GM23338 (cell line): ENCODE measurements around the gene NT5DC2. TPM values are rescaled to one million over a fixed set of nuclear protein-coding genes. Genes with fewer than 3 reads are reported as not detected.
A peak's percentile ranks its signal among the peaks of the same experiment; 100 is the strongest.

Experiments used
- ATAC-seq: fragments of 200-7000 bp; cut with Tn5 transposase; 3 replicates; pipeline ENCODE4 v1.9.1; 2020
- DNase-seq: peaks from one replicate; pipeline ENCODE4 v3.0.0-alpha.2; 2015; ENCODE audit warnings: low spot score
- H2AFZ ChIP-seq: fragments of 200-600 bp; sonication (generic); 2 replicates; pipeline ENCODE4 v1.8.0; 2016; ENCODE audit warnings: antibody characterized with exemption, mild to moderate bottlenecking, moderate library complexity
- H3F3A ChIP-seq: fragments of 200-600 bp; sonication (generic); replicated peaks from 2 replicates; pipeline ENCODE4 v1.8.0; 2017; ENCODE audit warnings: antibody characterized with exemption, mixed run types, low read depth
- H3K27ac ChIP-seq: fragments of 200-600 bp; sonication (generic); 2 replicates; pipeline ENCODE4 v1.6.1; 2016; ENCODE audit warnings: low read depth
- H3K27me3 ChIP-seq: fragments of 200-600 bp; sonication (generic); 2 replicates; pipeline ENCODE4 v1.8.0; 2016; ENCODE audit warnings: mild to moderate bottlenecking, mixed run types, moderate library complexity; ENCODE audit not compliant: insufficient read depth
- H3K36me3 ChIP-seq: fragments of 200-600 bp; sonication (generic); 2 replicates; pipeline ENCODE4 v1.8.0; 2016; ENCODE audit warnings: mild to moderate bottlenecking; ENCODE audit not compliant: insufficient read depth
- H3K4me1 ChIP-seq: fragments of 200-600 bp; sonication (generic); 2 replicates; pipeline ENCODE4 v1.8.0; 2016; ENCODE audit warnings: mild to moderate bottlenecking, moderate library complexity; ENCODE audit not compliant: insufficient read depth
- H3K4me2 ChIP-seq: fragments of 200-600 bp; sonication (generic); 2 replicates; pipeline ENCODE4 v1.7.1; 2017; ENCODE audit warnings: mixed run types
- H3K4me3 ChIP-seq: fragments of 200-600 bp; sonication (generic); 2 replicates; pipeline ENCODE4 v1.6.1; 2016; ENCODE audit warnings: mixed run types
- H3K79me2 ChIP-seq: fragments of 200-600 bp; sonication (generic); replicated peaks from 2 replicates; pipeline ENCODE4 v1.8.0; 2017; ENCODE audit warnings: mild to moderate bottlenecking; ENCODE audit not compliant: insufficient read depth
- H3K9me2 ChIP-seq: fragments of 200-600 bp; sonication (generic); 2 replicates; pipeline ENCODE4 v1.8.0; 2017; ENCODE audit not compliant: insufficient read depth
- H4K20me1 ChIP-seq: fragments of 200-600 bp; sonication (generic); replicated peaks from 2 replicates; pipeline ENCODE4 v1.8.0; 2017; ENCODE audit warnings: mild to moderate bottlenecking; ENCODE audit not compliant: insufficient read depth
- H3K27ac Mint-ChIP-seq: 2 replicates; pipeline ENCODE4 v1.8.0; 2020; ENCODE audit warnings: inconsistent platforms, mild to moderate bottlenecking, moderate library complexity, mixed read lengths
- H3K27me3 Mint-ChIP-seq: 3 replicates; pipeline ENCODE4 v1.8.0; 2022; ENCODE audit warnings: low read depth, mild to moderate bottlenecking, moderate library complexity, mixed read lengths, inconsistent platforms; ENCODE audit not compliant: insufficient read depth, poor library complexity
- H3K36me3 Mint-ChIP-seq: 3 replicates; pipeline ENCODE4 v1.8.0; 2021; ENCODE audit warnings: low read depth, mild to moderate bottlenecking, inconsistent platforms, moderate library complexity, mixed read lengths
- H3K4me1 Mint-ChIP-seq: 3 replicates; pipeline ENCODE4 v1.8.0; 2020; ENCODE audit warnings: mild to moderate bottlenecking, inconsistent platforms, mixed read lengths
- H3K4me3 Mint-ChIP-seq: 3 replicates; pipeline ENCODE4 v1.8.0; 2021; ENCODE audit warnings: moderate library complexity, mild to moderate bottlenecking, inconsistent platforms, mixed read lengths
- H3K9me3 Mint-ChIP-seq: 3 replicates; pipeline ENCODE4 v1.8.0; 2020; ENCODE audit warnings: moderate library complexity, mild to moderate bottlenecking, inconsistent platforms, mixed read lengths
- CTCF ChIP-seq, 2 experiments: fragments of 200-600 bp in 1 of 2; sonication (generic) in 1 of 2; conservative IDR thresholded peaks; 2 replicates each; pipeline versions ENCODE4 v1.5.1 to v1.6.1; 2016 to 2017; ENCODE audit warnings: antibody characterized with exemption in 2 of 2, low read depth in 2 of 2, mild to moderate bottlenecking in 2 of 2, moderate library complexity in 1 of 2
- EZH2 ChIP-seq: fragments of 200-600 bp; sonication (generic); IDR thresholded peaks from one replicate; pipeline ENCODE4 v1.8.0; 2017; ENCODE audit warnings: antibody characterized with exemption, mild to moderate bottlenecking, low read depth; ENCODE audit not compliant: unreplicated experiment
- EZH2phosphoT487 ChIP-seq: fragments of 200-600 bp; sonication (generic); IDR thresholded peaks from one replicate; pipeline ENCODE4 v1.8.1; 2018; ENCODE audit warnings: antibody characterized with exemption; ENCODE audit not compliant: unreplicated experiment
- JUNB ChIP-seq: IDR thresholded peaks from one replicate; pipeline ENCODE4 v1.6.1; 2016; ENCODE audit warnings: antibody characterized with exemption; ENCODE audit not compliant: unreplicated experiment
- NANOG ChIP-seq: IDR thresholded peaks from 2 replicates; pipeline ENCODE4 v1.6.1; 2016; ENCODE audit warnings: antibody characterized with exemption, borderline replicate concordance
- POLR2AphosphoS5 ChIP-seq: IDR thresholded peaks from 2 replicates; pipeline ENCODE4 v1.6.1; 2016; ENCODE audit warnings: antibody characterized with exemption, low read depth
- REST ChIP-seq: IDR thresholded peaks from one replicate; pipeline ENCODE4 v1.6.1; 2018; ENCODE audit warnings: antibody characterized with exemption; ENCODE audit not compliant: unreplicated experiment
- STAT1 ChIP-seq: IDR thresholded peaks from one replicate; pipeline ENCODE4 v1.6.1; 2016; ENCODE audit warnings: antibody characterized with exemption; ENCODE audit not compliant: unreplicated experiment
- ZNF114 ChIP-seq: fragments of 250-450 bp; sonication (Bioruptor Pico); IDR thresholded peaks from 2 replicates; pipeline ENCODE4 v1.5.0; 2020; ENCODE audit warnings: mild to moderate bottlenecking, moderate library complexity
- ZNF331 ChIP-seq: fragments of 250-450 bp; sonication (Bioruptor Pico); IDR thresholded peaks from 2 replicates; pipeline ENCODE4 v1.5.0; 2020; ENCODE audit warnings: low read depth, mild to moderate bottlenecking, moderate library complexity
- polyA plus RNA-seq: library from polyadenylated mRNA; unstranded; fragments of >200 nt; fragmentation: Nextera tagmentation; extraction: Ambion mirVana; gene quantifications from 2 replicates; pipeline ENCODE4 v1.2.1, GENCODE V29; 2016
- total RNA-seq: library from RNA; depleted of rRNA; stranded (reverse); fragments of >200 nt; shearing (Covaris generic); gene quantifications from 2 replicates; pipeline ENCODE4 v1.2.3, GENCODE V29; 2014
- TF ChIP-seq, protein P1 (sequence below): IDR thresholded peaks from 2 replicates; pipeline ENCODE4 v1.6.1; 2016; ENCODE audit warnings: antibody characterized with exemption

The NT5DC2 gene
- total and polyA plus RNA-seq, 2 experiments from 2014 or later: 269 to 324 TPM

DNA sequence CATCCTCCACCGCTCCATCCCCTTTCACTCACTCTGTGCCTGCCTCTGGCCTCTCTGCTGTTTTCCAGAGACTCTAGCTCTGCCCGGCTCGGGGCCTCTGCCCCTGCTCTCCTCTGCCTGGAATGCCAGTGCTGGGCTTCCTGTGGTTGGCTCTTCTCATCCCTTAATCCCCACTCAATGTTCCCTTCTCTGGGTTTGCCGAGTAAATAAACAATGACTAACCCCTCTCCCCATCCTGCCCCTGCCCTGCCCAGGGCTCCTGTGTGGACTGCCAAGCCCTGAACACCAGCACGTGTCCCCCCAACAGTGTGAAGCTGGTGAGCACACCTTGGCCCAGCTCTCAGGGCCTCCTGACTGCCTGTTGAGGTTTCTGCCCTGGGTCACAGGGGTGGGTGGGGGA lies 26.3 kb downstream of the NT5DC2 start (continued):
- no peak for TF ChIP-seq POLR2AphosphoS5
- no peak for TF ChIP-seq NANOG
- no peak for TF ChIP-seq EZH2phosphoT487
- TF ChIP-seq REST: no peak
- TF ChIP-seq CTCF (conservative IDR thresholded peaks at IDR 0.05; ENCODE audit: low read depth in 2 of 2): no peak
- TF ChIP-seq ZNF114 (CRISPR knock-in tag): no peak
- TF ChIP-seq, protein P1, sequence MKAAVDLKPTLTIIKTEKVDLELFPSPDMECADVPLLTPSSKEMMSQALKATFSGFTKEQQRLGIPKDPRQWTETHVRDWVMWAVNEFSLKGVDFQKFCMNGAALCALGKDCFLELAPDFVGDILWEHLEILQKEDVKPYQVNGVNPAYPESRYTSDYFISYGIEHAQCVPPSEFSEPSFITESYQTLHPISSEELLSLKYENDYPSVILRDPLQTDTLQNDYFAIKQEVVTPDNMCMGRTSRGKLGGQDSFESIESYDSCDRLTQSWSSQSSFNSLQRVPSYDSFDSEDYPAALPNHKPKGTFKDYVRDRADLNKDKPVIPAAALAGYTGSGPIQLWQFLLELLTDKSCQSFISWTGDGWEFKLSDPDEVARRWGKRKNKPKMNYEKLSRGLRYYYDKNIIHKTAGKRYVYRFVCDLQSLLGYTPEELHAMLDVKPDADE: no peak
- no peak for TF ChIP-seq EZH2

GRCh38 chr3:52506266-52506966 lies 27.2 kb downstream of the NT5DC2 start:
- Mint-ChIP-seq H3K27me3 (peaks cover 6% of the 10 kb centered on the region), H3K4me3 (no peak overlapping the region), H3K9me3 (no peaks in the 10 kb centered on the region; the same call in 2 of the 3 replicates), H3K4me1 (peaks cover 6% of the 10 kb centered on the region; the same call in 2 of the 3 replicates), H3K36me3 (no peaks in the 10 kb centered on the region), H3K27ac (no peak overlapping the region)
- H3K9me2 ChIP-seq: no peaks in the 10 kb centered on the region
- no peak overlapping the region for H3K4me3 ChIP-seq
- H3K27me3 ChIP-seq: no peaks in the 10 kb centered on the region
- H3K79me2 ChIP-seq: no peaks in the 10 kb centered on the region
- H3K4me1 ChIP-seq: no peaks in the 10 kb centered on the region
- H3K36me3 ChIP-seq: no peaks in the 10 kb centered on the region
- no peaks in the 10 kb centered on the region for H4K20me1 ChIP-seq
- H3F3A ChIP-seq: no peaks in the 10 kb centered on the region
- peak; percentile 7; the same call in 2 of the 3 replicates for ATAC-seq
- DNase-seq: no peak
- H3K27ac ChIP-seq: no peak overlapping the region
- H3K4me2 ChIP-seq: no peak overlapping the region
- no peak overlapping the region for H2AFZ ChIP-seq
- TF ChIP-seq REST (no peak), CTCF (conservative IDR thresholded peaks at IDR 0.05; ENCODE audit: low read depth in 2 of 2) (no peak), ZNF331 (CRISPR knock-in tag) (no peak), JUNB (no peak), STAT1 (no peak), NANOG (no peak)
- TF ChIP-seq, protein P1: no peak
